Activated T-cell treated with anti-CD3 and anti-CD28 coated beads for 48 hours (primary cell): ENCODE measurements around the gene NEMP2.
"Not testable (repeated sequence)": the region's sequence is repeated elsewhere in the genome, so short reads cannot be mapped to it uniquely, and the experiment has no call there.

Experiments used
- DNase-seq: peaks from one replicate; pipeline ENCODE4 v3.0.0-alpha.2; 2020; ENCODE audit warnings: low read depth

NEMP2 gene

GRCh38 chr2:190526105-190526750 is 8.3 kb downstream of the NEMP2 start:
- DNase-seq: no peak

GRCh38 chr2:190524928-190525327 is 9.6 kb downstream of the NEMP2 start:
- DNase-seq: no peak

DNA sequence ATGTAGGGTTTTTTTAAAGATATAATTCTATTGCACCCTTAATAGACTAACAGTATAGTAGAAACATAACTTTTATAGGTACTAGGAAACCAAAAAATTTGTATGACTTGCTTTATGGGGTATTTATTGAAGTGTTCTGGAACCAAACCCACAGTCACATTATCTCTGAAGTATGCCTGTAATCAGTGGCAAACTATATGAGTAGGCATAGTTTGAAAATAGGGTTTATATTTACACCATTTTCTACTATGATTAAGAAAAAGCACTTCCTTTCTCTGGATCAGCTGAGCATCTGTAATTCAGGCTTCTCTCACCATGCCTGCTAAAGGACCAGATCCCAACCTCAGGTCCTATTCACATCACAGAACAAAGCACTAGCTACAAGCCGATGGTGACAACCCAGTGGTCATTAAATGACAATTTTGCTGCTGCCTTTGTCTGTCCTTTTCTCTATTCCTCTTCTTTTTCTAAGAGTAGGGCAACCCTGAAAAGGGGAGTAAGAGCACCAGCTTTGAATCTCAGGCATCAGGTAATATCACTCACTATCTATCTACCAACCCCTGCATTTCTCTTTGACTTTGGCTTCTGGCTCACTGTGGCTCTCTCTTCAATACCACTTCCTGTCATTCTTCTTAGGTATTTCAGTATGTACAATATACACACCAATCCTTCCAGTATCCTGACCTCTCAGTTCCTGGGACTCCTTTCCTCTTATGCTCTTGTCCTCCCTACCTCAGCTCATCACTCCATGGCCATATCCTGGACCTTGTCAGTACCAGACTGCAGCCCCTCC is 14.4 kb downstream of the NEMP2 start:
- no peak for DNase-seq

- DNase-seq: no peak
Measured at GRCh38 chr2:190517468-190517867, 17.1 kb downstream of the NEMP2 start.

DNA sequence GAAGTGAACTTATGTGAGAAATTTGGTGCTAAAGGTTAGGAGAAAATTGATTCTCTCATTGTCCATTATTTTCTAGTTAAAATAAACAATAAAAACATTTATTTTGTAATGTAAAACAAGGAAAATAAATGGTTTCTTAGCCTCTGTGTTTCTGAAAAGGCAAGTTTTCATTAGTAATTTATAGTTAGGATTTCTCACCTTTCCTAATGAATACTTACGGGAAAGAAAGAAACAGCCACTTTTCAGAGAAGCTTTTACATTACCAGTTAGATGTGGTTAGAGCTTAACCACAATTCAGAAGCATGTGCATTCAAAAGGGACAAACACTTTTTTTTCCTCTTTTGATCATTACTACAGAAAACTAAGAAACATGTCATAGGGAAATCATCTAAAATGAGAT is 18.8 kb downstream of the NEMP2 start:
- no peak for DNase-seq

DNA sequence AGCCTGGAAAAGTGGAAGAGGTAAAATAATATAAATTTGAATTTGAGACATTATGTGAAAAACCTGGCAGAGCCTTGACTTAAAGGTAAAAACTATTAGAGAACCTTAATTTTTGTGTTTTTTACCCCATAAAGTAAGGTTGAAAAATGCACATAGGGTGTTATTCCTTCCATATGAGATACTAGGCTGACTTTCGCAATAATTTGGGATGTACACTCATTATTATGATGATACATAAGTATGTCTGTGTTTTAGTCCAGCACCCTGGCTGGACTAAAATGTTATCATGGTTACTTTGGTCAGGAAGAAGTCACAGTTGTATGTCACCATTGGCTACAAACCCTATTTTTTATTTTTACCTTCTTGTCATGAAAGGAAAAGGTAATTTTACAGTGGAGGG is 19.8 kb downstream of the NEMP2 start:
- DNase-seq: no peak

GRCh38 chr2:190513877-190514276 is 20.6 kb downstream of the NEMP2 start:
- DNase-seq: no peak

GRCh38 chr2:190512539-190513095 is 21.9 kb downstream of the NEMP2 start:
- no peak for DNase-seq

DNA sequence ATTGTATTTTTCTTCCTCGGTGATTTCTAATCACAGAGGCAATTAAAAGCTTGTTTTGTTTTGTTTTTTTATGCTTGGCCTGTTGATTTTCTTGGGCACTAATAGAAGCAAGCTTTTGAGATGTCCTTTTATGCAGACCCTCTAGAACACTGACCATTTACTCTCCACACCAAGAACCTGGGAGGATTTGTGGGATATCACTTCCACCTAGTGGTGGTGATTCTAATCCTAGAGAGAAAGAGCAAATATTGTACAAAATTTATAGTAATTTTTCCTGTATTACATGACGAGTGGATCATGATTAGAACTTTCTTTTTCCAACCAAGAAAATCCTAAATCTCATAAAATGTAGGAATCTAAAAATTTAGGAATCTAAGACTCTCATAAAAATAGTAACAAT is 23.4 kb downstream of the NEMP2 start:
- DNase-seq: no peak

DNA sequence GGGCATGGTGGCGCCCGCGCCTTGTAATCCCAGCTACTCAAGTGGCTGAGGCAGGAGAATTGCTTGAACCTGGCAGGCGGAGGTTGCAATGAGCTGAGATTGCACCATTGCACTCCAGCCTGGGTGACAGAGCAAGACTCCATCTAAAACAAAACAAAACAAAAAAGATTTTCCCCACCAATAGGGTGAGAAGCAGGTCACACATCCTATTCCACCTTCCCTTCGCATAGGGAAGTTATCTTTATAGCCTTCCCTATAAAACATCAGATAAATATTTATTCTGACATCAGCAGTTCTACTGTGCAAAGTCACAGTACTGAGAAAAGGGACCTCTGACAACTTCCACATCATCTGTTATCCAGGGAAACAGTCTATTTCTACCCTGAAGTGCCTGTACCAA is 24.6 kb downstream of the NEMP2 start:
- not testable (repeated sequence) for DNase-seq

DNA sequence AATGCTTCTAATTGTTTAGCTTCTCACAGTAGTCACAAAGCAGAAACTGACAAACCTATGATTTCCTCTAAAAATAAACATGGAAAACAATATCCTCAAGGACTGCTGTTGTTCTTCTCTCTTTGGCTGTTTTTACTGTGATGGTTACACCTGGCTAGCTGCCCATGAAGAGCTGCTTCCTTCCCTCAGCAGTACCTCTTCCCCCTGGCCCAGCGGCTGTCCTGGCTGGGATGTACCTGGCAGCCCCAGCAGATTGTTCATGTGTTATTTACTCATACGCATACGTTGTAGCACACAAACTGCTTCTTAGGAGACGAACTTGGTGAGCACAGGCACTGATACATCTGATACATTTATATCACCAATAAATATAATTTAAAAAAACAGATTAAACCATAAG is 27.4 kb downstream of the NEMP2 start:
- DNase-seq: no peak

GRCh38 chr2:190506666-190507065 is 27.9 kb downstream of the NEMP2 start:
- DNase-seq: no peak

DNA sequence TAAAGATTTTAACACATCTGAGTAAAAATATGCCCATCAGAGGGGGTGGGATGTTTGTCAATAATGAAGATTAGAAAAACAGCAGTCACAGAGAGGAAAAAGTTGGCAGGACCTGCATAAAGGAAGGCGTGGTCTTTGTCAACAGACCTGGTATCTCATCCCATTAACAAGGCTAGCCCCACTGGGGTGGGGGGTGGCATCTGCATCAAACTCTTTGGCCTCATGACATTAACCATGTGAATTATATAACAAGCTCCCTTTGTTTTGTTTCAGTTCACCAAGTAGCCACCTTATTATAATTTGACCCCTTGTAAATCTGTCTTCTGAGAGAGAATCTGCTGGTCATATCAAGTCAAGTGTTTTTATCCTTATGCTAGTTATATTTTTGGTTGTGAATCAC is 28.8 kb downstream of the NEMP2 start:
- no peak for DNase-seq

GRCh38 chr2:190504912-190505311 is 29.6 kb downstream of the NEMP2 start:
- DNase-seq: no peak

DNA sequence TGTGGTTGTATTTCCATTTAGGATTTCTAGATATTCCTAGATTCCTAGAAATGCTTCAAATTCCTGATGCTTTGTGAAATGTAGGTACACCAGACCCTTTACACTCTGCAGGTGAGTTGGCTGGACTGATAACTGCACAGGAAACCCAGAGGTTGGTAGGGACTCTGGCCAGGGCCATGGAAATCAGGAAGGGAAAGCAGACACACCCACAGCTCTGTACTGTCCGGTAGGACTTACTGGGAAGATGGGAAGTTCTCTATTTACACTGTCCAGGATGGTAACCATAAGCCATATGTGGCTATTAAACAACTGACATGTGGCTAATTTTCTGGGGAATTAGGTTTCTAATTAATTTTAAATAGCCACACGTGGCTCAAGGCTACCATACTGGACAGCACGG is 31.4 kb downstream of the NEMP2 start:
- no peak for DNase-seq

DNA sequence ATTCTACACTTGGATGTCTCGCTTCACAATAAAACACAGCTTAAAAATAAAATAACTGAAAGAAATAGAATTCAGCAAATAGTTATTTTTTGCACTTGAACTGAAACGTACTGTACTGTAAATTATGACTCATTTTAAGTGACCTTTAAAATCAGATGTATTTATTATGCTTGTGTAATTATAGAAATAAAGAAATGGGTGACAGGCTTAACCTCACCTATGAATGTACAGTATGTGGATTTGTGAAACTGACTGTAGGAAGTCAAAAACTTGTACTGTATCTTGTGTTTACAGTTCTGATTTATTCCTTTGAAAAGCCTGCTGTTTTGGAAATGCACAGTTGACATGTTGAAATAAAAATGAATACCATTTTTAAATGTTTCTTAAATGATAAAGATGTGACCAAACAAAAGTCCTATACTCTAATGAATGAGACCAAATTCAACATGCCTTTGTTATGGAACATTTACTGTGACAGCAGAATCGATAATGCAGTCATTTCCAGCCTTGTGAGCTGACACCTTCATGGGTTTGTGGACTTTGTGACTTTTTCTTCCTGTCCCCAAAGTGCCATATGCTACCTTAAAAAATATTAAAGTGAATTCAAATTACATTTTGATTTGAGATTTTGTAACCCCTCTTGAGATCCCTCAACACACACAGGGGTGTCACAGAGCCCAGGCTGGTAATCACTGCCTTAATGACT is 32.7 kb downstream of the NEMP2 start:
- no peak for DNase-seq

DNA sequence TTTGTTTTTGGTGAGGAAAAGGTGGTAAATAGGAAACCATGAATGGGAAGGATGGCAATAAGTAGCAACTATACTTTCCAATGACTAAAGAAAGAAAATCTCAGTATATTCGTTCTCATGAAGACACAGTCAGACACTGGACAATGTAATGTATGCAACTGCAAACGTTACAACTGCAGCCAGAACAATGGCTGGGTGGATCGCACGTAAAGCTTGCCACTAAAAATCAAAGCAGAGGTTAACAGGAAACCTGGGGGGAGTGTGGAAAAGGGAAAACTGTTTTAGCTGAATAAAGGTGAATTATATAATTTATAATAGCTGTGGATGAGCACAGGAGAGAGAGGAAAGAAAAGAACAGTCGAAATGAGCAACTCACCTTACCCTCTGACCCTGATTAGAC is 33.3 kb downstream of the NEMP2 start:
- DNase-seq: no peak

GRCh38 chr2:190500054-190500502 is 34.4 kb downstream of the NEMP2 start:
- DNase-seq: no peak

DNA sequence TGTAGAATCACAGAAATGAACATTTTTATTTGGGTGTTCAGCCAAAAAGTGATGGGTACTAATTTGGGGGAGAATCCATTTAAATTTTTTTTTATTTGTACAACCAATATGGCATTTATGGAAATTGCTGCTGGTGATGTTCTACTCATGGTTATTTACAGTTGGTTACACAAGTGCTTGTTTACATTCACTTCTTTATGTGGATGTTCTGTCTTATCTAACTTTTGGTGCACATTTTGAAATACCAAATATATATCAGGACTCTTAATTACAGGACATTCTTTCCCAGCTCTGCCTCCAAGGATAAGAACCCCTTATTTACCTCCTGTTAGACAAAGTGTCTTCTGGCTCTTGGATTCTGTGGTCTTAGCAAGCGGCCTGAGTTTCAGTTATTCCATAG is 35.2 kb downstream of the NEMP2 start:
- no peak for DNase-seq

- no peak for DNase-seq
Measured at GRCh38 chr2:190497428-190497827, 37.1 kb downstream of the NEMP2 start.

- not testable (repeated sequence) for DNase-seq
Measured at GRCh38 chr2:190494600-190495227, 39.8 kb downstream of the NEMP2 start.

DNA sequence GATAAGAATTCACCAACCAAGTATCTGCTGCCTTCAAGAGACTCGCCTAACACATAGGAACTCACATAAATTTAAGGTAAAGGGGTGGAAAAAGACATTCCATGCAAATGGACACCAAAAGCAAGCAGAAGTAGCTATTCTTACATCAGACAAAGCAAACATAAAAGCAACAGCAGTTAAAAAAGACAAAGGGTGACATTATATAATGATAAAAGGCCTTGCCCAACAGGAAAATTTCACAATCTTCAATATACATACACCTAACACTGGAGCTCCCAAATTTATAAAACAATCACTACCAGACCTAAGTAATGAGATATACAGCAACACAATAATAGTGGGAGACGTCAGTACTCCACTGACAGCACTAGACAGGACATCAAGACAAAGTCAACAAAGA is 41.4 kb downstream of the NEMP2 start:
- no peak for DNase-seq
